Measurements from ENCODE around the gene FASTKD2.
"Not testable (repeated sequence)": the region's sequence is repeated elsewhere in the genome, so short reads cannot be mapped to it uniquely, and the experiment has no call there.

Gene FASTKD2

GRCh38 chr2:206790311-206790935 lies 25.0 kb downstream of the FASTKD2 start:
- no peak for DNase-seq (ENCODE audit: low read depth in 3 of 3)

GRCh38 chr2:206792645-206793044 lies 27.2 kb downstream of the FASTKD2 start:
- DNase-seq (ENCODE audit: low read depth in 3 of 3): no peak

- no peak for DNase-seq (ENCODE audit: low read depth in 3 of 3)
Observed at GRCh38 chr2:206797376-206797775, 32.0 kb downstream of the FASTKD2 start.

- no peak for DNase-seq (ENCODE audit: low read depth in 3 of 3)
Observed at GRCh38 chr2:206798000-206798399, 32.6 kb downstream of the FASTKD2 start.

GRCh38 chr2:206799083-206799482 lies 33.7 kb downstream of the FASTKD2 start:
- no peak for DNase-seq (ENCODE audit: low read depth in 3 of 3)

- DNase-seq (ENCODE audit: low read depth in 3 of 3): peak in 2 of 3 experiments; percentile 15
Observed at GRCh38 chr2:206800506-206801417, 35.4 kb downstream of the FASTKD2 start.

- no peak for DNase-seq (ENCODE audit: low read depth in 3 of 3)
Observed at GRCh38 chr2:206801418-206802189, 36.2 kb downstream of the FASTKD2 start.

GRCh38 chr2:206802654-206803514 lies 37.5 kb downstream of the FASTKD2 start:
- no peak for DNase-seq (ENCODE audit: low read depth in 3 of 3)

GRCh38 chr2:206804326-206804725 lies 38.9 kb downstream of the FASTKD2 start:
- DNase-seq (ENCODE audit: low read depth in 3 of 3): no peak

- no peak for DNase-seq (ENCODE audit: low read depth in 3 of 3)
Observed at GRCh38 chr2:206805887-206806607, 40.6 kb downstream of the FASTKD2 start.

- DNase-seq (ENCODE audit: low read depth in 3 of 3): not testable (repeated sequence)
Observed at GRCh38 chr2:206807624-206808023, 42.2 kb downstream of the FASTKD2 start.

GRCh38 chr2:206812471-206812870 lies 47.1 kb downstream of the FASTKD2 start:
- DNase-seq (ENCODE audit: low read depth in 3 of 3): not testable (repeated sequence)

- no peak for DNase-seq (ENCODE audit: low read depth in 3 of 3)
Observed at GRCh38 chr2:206814498-206814897, 49.1 kb downstream of the FASTKD2 start.

GRCh38 chr2:206820807-206821206 lies 55.4 kb downstream of the FASTKD2 start:
- no peak for DNase-seq (ENCODE audit: low read depth in 3 of 3)

- DNase-seq (ENCODE audit: low read depth in 3 of 3): no peak
Observed at GRCh38 chr2:206823178-206823577, 57.8 kb downstream of the FASTKD2 start.

- no peak for DNase-seq (ENCODE audit: low read depth in 3 of 3)
Observed at GRCh38 chr2:206824087-206824618, 58.7 kb downstream of the FASTKD2 start.

- no peak for DNase-seq (ENCODE audit: low read depth in 3 of 3)
Observed at GRCh38 chr2:206824993-206825392, 59.6 kb downstream of the FASTKD2 start.

GRCh38 chr2:206831442-206831995 lies 66.1 kb downstream of the FASTKD2 start:
- DNase-seq (ENCODE audit: low read depth in 3 of 3): no peak

GRCh38 chr2:206832873-206833272 lies 67.5 kb downstream of the FASTKD2 start:
- no peak for DNase-seq (ENCODE audit: low read depth in 3 of 3)

GRCh38 chr2:206833291-206833690 lies 67.9 kb downstream of the FASTKD2 start:
- DNase-seq (ENCODE audit: low read depth in 3 of 3): no peak

All from stimulated activated CD4-positive, alpha-beta T cell treated with anti-CD3 and anti-CD28 coated beads, TNF-alpha, amount 100 ng/mL, for 4 hours (primary cell).